ENCODE measurements around the gene PPP6R2.

GRCh38 chr22:50438305-50439275 is 95.5 kb downstream of the PPP6R2 start:
- TF ChIP-seq POLR2AphosphoS5 (IDR thresholded peaks at IDR 0.05; ENCODE audit: low read depth, low read length) (no peak), POLR2A (IDR thresholded peaks at IDR 0.05; ENCODE audit: low read depth, low read length) (no peak), SPI1 (IDR thresholded peaks at IDR 0.05; ENCODE audit: low read depth, low read length) (no peak)

All from GM12891 (cell line).